ENCODE results near the gene PDZRN4.

GRCh38 chr12:41186026-41186425 lies 2.1 kb upstream of the PDZRN4 start:
- TF ChIP-seq, protein P1, sequence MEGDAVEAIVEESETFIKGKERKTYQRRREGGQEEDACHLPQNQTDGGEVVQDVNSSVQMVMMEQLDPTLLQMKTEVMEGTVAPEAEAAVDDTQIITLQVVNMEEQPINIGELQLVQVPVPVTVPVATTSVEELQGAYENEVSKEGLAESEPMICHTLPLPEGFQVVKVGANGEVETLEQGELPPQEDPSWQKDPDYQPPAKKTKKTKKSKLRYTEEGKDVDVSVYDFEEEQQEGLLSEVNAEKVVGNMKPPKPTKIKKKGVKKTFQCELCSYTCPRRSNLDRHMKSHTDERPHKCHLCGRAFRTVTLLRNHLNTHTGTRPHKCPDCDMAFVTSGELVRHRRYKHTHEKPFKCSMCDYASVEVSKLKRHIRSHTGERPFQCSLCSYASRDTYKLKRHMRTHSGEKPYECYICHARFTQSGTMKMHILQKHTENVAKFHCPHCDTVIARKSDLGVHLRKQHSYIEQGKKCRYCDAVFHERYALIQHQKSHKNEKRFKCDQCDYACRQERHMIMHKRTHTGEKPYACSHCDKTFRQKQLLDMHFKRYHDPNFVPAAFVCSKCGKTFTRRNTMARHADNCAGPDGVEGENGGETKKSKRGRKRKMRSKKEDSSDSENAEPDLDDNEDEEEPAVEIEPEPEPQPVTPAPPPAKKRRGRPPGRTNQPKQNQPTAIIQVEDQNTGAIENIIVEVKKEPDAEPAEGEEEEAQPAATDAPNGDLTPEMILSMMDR (IDR thresholded peaks at IDR 0.05; ENCODE audit: insufficient read depth, low read length), result no peak
- TF ChIP-seq REST (IDR thresholded peaks at IDR 0.05; ENCODE audit: insufficient replicate concordance, low read depth) (no peak), POLR2AphosphoS5 (IDR thresholded peaks at IDR 0.05; ENCODE audit: low read depth) (no peak)
